Tibial nerve (tissue), 3 donors: ENCODE measurements around the gene AP5M1.

Experiments used
- EP300 ChIP-seq, 2 donors: sonication (generic); formaldehyde crosslinking; IDR thresholded peaks; one replicate each; pipeline ENCODE4 v1.6.1; 2017; ENCODE audit warnings: antibody characterized with exemption in 2 of 2, mild to moderate bottlenecking in 1 of 2
- POLR2A ChIP-seq, 2 donors: fragments of 450-650 bp; IDR thresholded peaks; one replicate each; pipeline ENCODE4 v1.6.1; 2017; ENCODE audit warnings: antibody characterized with exemption in 2 of 2, mild to moderate bottlenecking in 2 of 2, moderate library complexity in 2 of 2

GRCh38 chr14:57275023-57275664 lies 6.4 kb downstream of the AP5M1 start:
- TF ChIP-seq EP300 (IDR thresholded peaks at IDR 0.05) (no peak), POLR2A (IDR thresholded peaks at IDR 0.05) (no peak)
